ENCODE results near the gene CCDC169.

Gene CCDC169

DNA sequence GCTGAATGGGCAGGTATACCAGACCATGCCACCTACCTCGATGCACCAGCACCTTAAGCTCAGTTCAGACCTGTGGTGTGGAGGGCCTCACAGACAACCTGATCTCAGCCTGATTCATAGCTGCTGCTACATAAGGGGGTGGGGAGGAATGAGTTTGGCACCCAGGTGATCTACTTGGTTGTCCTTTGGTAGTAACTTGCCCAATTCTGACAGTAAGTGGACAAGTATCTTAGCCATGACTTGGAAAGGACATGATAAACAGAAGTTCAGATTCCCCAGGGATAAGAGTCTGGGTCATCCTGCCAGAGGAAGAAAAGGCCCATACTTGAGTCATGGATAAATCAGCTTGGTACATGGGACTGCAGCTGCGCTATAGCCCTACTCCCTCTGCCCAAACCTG is 54.9 kb downstream of the CCDC169 start:
- no peak for DNase-seq

DNA sequence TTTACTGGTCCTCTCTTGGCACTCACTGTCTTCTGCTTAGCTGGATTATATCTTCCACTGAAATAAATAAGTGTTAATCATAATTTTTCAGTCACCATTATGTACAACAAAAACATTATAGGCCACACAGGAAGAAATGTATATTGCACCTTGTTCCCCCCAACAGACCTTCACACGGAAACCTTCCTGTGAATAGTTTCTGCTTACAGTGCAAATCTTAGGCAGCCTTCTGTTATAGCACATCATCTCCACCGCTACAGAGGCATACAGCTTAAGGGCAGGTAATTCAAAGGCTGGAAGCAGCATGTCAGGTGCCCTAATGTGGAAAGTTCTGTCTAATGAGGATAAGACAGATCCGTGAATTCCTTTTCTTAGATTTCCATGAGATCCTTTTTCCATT is 66.4 kb downstream of the CCDC169 start:
- DNase-seq, result no peak

DNA sequence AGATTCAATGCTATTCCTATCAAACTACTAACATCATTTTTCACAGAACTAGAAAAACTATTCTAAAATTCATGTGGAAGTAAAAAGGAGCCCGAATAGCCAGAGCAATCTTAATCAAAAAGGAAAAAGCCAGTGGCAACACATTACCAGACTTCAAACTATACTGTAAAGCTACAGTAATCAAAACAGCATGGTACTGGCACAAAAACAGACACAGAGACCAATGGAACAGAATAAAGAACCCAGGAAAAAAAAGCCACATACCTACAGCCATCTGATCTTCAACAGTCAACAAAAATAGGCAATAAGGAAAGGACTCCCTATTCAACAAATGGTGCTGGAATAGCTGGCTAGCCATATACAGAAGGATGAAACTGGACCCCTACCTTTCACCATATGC is 72.9 kb downstream of the CCDC169 start:
- DNase-seq, result no peak

DNA sequence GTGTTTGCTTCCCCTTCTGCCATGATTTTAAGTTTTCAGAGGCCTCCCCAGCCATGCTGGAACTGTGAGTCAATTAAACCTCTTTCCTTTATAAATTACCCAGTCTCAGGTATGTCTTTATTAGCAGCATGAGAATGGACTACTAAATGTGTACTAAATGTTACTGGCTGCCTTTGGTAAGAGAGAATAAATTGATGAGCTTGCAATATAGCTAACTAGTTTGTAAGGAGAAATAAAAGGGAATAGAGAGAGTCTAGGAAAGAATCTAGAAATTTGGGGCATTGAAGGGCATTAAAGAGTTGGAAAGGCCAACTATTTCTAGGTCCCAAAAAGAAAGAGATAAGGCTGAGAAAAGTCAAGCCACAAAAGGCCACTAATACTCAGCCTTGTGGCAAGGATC is 77.7 kb downstream of the CCDC169 start:
- no peak for DNase-seq

DNA sequence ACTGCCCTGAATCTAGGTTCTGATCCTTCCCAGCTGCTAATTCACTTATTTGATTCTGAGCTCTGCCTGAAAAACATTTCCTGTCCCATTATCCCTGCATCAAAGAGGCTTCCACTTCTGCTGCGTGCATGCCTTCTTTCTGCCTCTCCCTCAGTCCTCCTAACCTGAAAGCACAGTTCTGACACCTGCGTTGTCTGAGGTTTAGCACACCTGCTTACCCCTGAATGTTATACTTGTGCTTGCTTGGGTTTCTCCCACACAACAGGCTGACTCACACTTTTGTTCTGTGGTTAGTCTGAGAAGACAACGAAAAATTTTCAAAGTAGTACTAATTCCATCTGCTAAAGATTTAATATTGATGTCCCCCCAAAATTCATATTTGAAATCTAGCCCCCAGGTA is 80.2 kb downstream of the CCDC169 start:
- no peak for DNase-seq

DNA sequence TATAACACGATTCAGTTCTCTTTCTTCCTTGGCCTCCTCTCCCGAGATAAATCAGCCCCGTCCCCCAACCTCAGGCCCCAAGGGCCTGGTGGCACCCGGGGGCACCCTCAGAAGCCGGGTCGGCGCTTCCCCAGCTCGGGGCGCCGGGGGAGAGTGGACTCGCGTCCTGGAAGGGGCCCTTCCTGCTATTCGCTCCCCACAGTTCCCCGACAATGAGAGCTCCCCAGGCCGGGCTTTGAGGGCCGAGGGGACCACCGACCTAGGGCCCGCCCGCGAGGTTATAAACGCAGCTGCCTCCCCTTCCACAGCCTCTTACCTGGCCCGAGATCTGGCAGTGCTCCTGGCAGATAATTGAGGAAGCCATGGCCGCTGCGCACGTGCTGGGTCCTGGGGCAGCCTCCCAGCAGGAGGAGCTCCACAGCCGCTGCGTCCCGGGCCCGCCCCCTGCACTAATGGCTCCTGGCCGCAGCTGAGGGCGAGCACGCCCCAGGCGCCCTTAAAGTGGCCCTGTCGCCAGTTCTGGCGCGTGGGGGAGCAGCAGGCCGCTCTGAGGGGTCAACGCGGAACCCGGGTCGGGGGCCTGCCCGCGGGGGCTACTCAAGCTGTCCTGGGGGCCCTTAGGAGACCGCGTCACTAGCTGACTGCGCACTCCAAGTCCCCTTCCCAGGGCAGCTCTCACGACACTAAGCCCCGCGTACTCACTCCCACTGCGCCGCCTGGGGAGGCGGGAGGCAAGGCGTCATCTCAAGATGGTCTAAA is 83.3 kb downstream of the CCDC169 start, which contains the start of gene SOHLH2:
TSS of gene SOHLH2 (minus strand) at position 394 of the 759 bp plus-strand sequence. CDS start at position 364, 30 bp downstream.
- DNase-seq, result no peak

DNA sequence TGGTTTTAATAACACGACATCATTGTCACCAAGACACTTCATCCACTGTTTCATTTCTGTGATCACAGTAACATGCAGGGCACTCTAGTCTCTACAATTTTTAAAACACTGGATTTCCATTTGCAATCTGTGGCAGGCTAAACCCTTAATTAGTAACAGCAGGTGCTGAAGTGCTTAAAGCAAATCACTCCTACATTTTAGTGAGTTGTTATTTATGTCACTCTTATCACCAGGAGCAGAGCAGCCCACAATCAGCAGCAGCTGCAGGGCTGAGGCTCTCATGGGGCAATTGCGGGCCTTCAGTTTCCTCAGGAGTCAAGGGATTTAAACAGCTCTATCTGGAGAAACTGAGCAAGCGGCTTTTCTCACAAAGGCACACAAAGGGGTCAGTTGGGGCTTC is 84.8 kb downstream of the CCDC169 start:
- no peak for DNase-seq

DNA sequence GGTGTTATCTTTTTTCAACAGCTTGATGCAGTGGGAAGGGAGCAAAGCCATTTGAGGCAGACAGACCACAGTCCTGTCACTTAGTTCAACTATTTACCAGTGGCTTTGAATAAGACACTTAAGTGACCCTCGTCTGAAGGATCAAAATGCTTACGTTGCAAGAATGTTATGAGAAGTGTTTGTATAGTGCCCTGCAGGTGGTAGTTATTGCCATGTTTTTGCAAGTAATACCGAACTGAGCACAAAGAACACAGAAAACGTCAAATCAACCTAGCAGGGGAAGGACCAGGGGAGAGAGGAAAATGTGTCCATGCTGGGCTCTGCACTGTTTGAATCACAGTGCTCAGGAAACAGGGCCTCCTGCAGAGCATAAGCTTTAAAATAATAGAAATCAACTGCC is 86.0 kb downstream of the CCDC169 start:
- no peak for DNase-seq

DNA sequence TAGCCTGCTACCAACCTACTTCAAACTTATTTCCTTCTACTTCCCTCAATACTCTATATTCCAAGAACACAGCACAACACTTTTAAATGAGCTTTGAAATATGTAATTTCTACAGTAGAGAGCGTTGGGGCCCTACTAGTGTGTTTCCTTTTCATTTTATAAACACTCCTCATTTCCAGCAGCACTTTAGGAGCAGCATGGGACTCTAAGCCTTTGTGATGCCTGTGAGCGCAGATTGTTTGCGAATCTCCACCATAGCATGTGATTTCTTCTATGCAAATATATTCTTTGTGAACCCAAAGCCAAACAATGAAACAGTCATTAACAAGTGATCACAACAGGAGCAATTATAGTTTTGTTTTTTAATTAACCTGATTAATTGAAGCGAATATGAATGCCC is 86.9 kb downstream of the CCDC169 start:
- DNase-seq, result no peak

DNA sequence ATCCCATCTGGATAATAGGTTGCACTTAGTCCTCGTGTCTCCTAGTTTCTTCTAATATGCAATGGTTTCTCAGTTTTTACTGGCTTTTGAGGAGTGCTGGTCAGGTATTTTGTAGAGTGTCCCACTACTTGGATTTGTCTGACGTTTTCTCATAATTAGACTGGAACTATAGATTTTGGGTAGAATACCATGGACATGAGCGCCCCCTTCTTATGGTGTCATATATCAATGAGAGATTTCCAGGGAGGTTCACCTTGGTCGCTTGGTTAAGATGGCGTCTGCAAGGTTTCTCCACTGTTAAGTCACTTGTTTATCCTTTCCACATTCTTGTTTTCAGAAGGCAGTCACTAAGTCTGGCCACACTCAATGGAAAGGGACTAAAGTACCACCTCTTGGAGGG is 89.9 kb downstream of the CCDC169 start:
- DNase-seq, result no peak

DNA sequence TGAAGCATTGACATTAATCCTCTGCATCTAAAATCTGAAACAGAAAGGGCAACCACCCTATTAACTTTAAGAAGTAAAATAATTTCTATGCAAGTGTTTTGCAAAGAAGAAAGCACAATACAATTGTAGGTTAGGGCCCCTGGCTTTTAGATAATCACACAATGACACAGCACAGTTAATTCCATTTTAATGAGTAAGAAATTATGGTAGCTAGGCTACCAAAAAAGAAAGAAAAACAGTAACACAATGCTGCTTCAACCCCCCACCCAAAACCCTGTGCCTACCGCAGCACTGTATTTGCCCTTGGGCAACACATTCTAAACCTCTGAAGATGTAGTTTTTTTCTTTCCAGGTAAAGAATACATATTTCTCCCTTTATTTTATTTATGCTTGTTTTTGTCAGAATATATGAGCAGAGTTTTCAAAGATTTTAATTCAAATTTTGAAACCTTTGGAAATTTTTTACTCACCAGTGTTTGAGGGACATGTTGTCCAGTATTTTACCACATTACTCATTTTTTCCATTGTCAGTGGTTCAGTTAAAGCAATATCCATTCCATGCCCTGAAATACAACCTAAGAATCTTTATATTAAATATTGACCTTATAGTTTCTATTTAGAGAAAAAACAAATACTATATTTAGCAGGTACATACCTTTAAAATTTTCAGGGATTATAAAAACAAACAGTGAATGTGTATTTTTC is 104.3 kb downstream of the CCDC169 start:
- no peak for DNase-seq

DNA sequence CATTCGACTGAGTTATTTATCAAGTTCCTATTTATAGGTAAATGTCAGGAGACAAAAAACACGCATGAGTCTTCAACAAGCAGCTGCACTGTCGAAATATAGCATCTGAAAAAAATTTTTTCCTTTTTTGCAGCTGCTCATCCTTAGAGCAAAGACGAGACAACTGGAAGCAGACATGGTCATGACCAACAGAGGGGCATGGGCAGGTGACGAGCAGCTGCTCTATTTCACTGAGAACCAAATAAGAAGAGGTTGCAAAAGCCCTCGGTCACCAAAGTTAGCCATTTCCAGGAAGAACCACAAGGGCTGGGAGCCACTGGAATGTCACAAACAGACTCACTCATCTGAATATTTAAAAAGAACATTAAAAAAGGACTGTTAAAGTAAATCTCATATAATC is 105.4 kb downstream of the CCDC169 start:
- DNase-seq, result no peak

DNA sequence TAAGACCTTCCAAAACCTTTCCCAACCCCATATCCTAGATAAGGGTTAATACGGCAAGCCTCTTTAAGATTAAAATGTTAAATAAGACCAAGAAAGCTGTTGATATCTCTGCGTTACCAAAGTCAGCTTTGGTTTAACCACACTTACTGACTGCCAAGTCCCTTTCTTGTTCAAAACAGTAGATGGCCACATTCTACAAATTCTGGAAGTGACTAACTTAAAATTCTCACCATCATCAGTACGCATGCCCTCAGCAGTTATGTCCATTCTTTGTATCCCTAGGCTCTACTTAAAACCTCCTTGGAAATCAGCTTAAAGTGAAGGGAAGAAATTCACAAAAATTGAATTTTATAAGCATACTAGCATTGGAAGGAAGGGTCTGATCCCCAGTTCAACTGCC is 106.8 kb downstream of the CCDC169 start:
- DNase-seq, result no peak

DNA sequence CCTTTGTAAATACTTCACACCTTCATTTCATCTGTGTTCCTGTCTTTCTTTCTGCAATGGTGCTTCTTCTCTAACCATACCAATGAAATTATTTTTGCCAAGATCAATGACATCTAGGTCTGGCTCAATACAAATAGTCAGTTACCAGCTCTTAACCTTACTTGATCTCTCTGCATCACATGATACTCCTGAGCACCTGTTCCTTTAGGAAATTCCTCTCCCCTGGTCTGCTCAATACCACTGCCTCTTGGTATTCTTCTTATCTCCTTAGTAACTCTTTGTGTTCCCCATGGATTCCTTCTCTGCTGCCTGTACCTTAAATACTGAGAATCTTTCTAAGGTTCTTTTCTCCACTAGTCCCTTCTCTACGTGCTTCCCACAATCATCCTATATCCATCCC is 109.2 kb downstream of the CCDC169 start:
- DNase-seq, result no peak

DNA sequence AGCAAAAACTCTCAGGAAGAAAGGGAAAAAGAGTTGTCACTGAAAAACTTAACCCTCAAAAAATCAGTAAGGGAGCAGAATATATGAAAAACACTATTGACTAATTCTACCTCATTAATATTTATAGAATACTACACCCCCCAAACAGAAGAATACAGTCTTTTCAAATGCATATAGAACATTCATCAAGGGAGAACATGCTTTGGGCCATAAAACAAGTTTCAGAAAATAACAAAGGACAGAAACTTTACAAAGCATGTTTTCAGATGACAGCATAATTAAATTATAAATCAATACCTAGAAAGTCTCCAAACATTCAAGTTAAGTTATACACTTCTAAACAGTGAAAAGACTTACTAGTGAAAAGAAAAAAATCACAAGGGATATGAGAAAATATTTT is 113.7 kb downstream of the CCDC169 start:
- no peak for DNase-seq
